Neural progenitor cell (in vitro differentiated cells): ENCODE data around the gene SLX9.

Source experiments
- EZH2 ChIP-seq: fragments of 200-600 bp; sonication (generic); IDR thresholded peaks from 2 replicates; pipeline ENCODE4 v1.6.1; 2017; ENCODE audit warnings: antibody characterized with exemption, mild to moderate bottlenecking, moderate library complexity
- EZH2phosphoT487 ChIP-seq: fragments of 200-600 bp; sonication (generic); IDR thresholded peaks from 2 replicates; pipeline ENCODE4 v1.6.1; 2017; ENCODE audit warnings: antibody characterized with exemption
- TF ChIP-seq, protein P1 (sequence below): fragments of 200-600 bp; sonication (generic); IDR thresholded peaks from 2 replicates; pipeline ENCODE4 v1.5.1; 2017; ENCODE audit warnings: antibody characterized with exemption, mild to moderate bottlenecking

DNA sequence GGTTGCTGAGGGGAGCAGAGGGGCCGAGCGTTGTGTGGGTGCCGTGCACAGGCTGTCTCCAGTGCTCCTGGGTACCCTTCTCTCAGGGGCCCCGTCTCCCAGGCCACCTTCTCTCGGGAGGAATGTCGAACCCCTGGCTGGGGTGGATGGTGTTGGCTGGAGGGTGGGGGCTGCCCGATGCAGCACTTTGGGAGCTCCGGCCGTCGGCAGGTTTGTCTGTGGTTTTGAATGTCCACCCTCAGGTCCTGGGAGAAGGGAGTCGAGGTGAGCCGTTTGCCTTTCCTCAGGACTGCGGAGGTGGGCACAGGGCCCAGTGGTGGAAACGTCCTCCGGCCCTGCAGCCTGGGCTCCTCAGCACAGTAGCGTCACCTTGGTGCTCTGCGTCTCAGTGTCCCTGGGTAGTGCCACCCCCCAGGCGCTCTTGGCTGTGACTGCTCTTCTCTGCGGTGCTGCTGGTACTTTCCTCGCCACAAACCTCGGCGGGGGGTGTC is 14.5 kb downstream of the SLX9 start:
- TF ChIP-seq, protein P1, sequence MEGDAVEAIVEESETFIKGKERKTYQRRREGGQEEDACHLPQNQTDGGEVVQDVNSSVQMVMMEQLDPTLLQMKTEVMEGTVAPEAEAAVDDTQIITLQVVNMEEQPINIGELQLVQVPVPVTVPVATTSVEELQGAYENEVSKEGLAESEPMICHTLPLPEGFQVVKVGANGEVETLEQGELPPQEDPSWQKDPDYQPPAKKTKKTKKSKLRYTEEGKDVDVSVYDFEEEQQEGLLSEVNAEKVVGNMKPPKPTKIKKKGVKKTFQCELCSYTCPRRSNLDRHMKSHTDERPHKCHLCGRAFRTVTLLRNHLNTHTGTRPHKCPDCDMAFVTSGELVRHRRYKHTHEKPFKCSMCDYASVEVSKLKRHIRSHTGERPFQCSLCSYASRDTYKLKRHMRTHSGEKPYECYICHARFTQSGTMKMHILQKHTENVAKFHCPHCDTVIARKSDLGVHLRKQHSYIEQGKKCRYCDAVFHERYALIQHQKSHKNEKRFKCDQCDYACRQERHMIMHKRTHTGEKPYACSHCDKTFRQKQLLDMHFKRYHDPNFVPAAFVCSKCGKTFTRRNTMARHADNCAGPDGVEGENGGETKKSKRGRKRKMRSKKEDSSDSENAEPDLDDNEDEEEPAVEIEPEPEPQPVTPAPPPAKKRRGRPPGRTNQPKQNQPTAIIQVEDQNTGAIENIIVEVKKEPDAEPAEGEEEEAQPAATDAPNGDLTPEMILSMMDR, result no peak
- TF ChIP-seq EZH2, result no peak
- TF ChIP-seq EZH2phosphoT487, result no peak
